ENCODE results near the gene LRMDA.

Gene LRMDA

GRCh38 chr10:76436401-76436811 is 1005.0 kb downstream of the LRMDA start:
- Mint-ChIP-seq H3K4me1 (no peaks in the 10 kb centered on the region), H3K9me3 (no peaks in the 10 kb centered on the region), H3K27me3 (no peaks in the 10 kb centered on the region), H3K27ac (no peak overlapping the region), H3K4me3 (no peak overlapping the region)
- DNase-seq (no peak), ATAC-seq (no peak)

GRCh38 chr10:76436981-76437380 is 1005.6 kb downstream of the LRMDA start:
- no peaks in the 10 kb centered on the region for H3K4me1 Mint-ChIP-seq
- H3K27me3 Mint-ChIP-seq, result no peaks in the 10 kb centered on the region
- no peak overlapping the region for H3K4me3 Mint-ChIP-seq
- no peaks in the 10 kb centered on the region for H3K9me3 Mint-ChIP-seq
- H3K27ac Mint-ChIP-seq, result no peak overlapping the region
- no peak for DNase-seq
- ATAC-seq, result no peak

GRCh38 chr10:76440426-76440825 is 1009.0 kb downstream of the LRMDA start:
- Mint-ChIP-seq H3K4me3 (no peak overlapping the region), H3K9me3 (no peaks in the 10 kb centered on the region), H3K27me3 (no peaks in the 10 kb centered on the region), H3K4me1 (no peaks in the 10 kb centered on the region), H3K27ac (no peak overlapping the region)
- no peak for ATAC-seq
- DNase-seq, result no peak

GRCh38 chr10:76442113-76442512 is 1010.7 kb downstream of the LRMDA start:
- Mint-ChIP-seq H3K27me3 (no peaks in the 10 kb centered on the region), H3K4me1 (no peaks in the 10 kb centered on the region), H3K9me3 (no peaks in the 10 kb centered on the region), H3K27ac (no peak overlapping the region), H3K4me3 (no peak overlapping the region)
- ATAC-seq (no peak), DNase-seq (no peak)

GRCh38 chr10:76444034-76444800 is 1012.8 kb downstream of the LRMDA start:
- ATAC-seq (no peak), DNase-seq (no peak)
- H3K27me3 Mint-ChIP-seq, result no peaks in the 10 kb centered on the region
- no peak overlapping the region for H3K27ac Mint-ChIP-seq
- H3K4me3 Mint-ChIP-seq, result no peak overlapping the region
- no peaks in the 10 kb centered on the region for H3K4me1 Mint-ChIP-seq
- no peaks in the 10 kb centered on the region for H3K9me3 Mint-ChIP-seq

GRCh38 chr10:76447578-76447977 is 1016.2 kb downstream of the LRMDA start:
- H3K9me3 Mint-ChIP-seq, result no peaks in the 10 kb centered on the region
- ATAC-seq (no peak), DNase-seq (no peak)
- no peaks in the 10 kb centered on the region for H3K4me1 Mint-ChIP-seq
- H3K27me3 Mint-ChIP-seq, result no peaks in the 10 kb centered on the region
- no peak overlapping the region for H3K27ac Mint-ChIP-seq
- H3K4me3 Mint-ChIP-seq, result no peak overlapping the region

GRCh38 chr10:76451911-76452310 is 1020.5 kb downstream of the LRMDA start:
- Mint-ChIP-seq H3K27me3 (no peaks in the 10 kb centered on the region), H3K4me3 (no peak overlapping the region), H3K27ac (no peak overlapping the region), H3K4me1 (no peaks in the 10 kb centered on the region), H3K9me3 (peaks cover 0 to 5% of the 10 kb centered on the region in 2 donors)
- ATAC-seq, result no peak
- DNase-seq, result no peak

- Mint-ChIP-seq H3K4me3 (no peak overlapping the region), H3K27ac (no peak overlapping the region), H3K9me3 (peaks cover 0 to 5% of the 10 kb centered on the region in 2 donors), H3K27me3 (no peaks in the 10 kb centered on the region), H3K4me1 (no peaks in the 10 kb centered on the region)
- ATAC-seq (no peak), DNase-seq (no peak)
These were observed 1021.9 kb downstream of the LRMDA start for GRCh38 chr10:76453332-76453731.

- no peaks in the 10 kb centered on the region for H3K4me1 Mint-ChIP-seq
- no peak overlapping the region for H3K27ac Mint-ChIP-seq
These were observed 1022.6 kb downstream of the LRMDA start for GRCh38 chr10:76453997-76454396.

GRCh38 chr10:76454506-76455140 is 1023.2 kb downstream of the LRMDA start:
- H3K9me3 Mint-ChIP-seq, result peaks cover 0 to 5% of the 10 kb centered on the region in 2 donors
- H3K27ac Mint-ChIP-seq, result no peak overlapping the region
- no peaks in the 10 kb centered on the region for H3K27me3 Mint-ChIP-seq
- H3K4me3 Mint-ChIP-seq, result no peak overlapping the region
- H3K4me1 Mint-ChIP-seq, result no peaks in the 10 kb centered on the region
- ATAC-seq (no peak), DNase-seq (no peak)

More at GRCh38 chr10:76453997-76454396, 1022.6 kb downstream of the LRMDA start:
- ATAC-seq (no peak), DNase-seq (no peak)
- no peaks in the 10 kb centered on the region for H3K27me3 Mint-ChIP-seq
- no peak overlapping the region for H3K4me3 Mint-ChIP-seq
- H3K9me3 Mint-ChIP-seq, result peaks cover 0 to 5% of the 10 kb centered on the region in 2 donors

GRCh38 chr10:76456197-76456596 is 1024.8 kb downstream of the LRMDA start:
- peaks cover 0 to 5% of the 10 kb centered on the region in 2 donors for H3K9me3 Mint-ChIP-seq
- no peak overlapping the region for H3K27ac Mint-ChIP-seq
- no peaks in the 10 kb centered on the region for H3K27me3 Mint-ChIP-seq
- ATAC-seq (no peak), DNase-seq (no peak)
- H3K4me1 Mint-ChIP-seq, result no peaks in the 10 kb centered on the region
- no peak overlapping the region for H3K4me3 Mint-ChIP-seq

GRCh38 chr10:76459016-76459730 is 1027.7 kb downstream of the LRMDA start:
- DNase-seq (no peak), ATAC-seq (no peak)
- Mint-ChIP-seq H3K27ac (no peak overlapping the region), H3K9me3 (peaks cover 0 to 1% of the 10 kb centered on the region in 2 donors), H3K4me3 (no peak overlapping the region), H3K4me1 (no peaks in the 10 kb centered on the region), H3K27me3 (no peaks in the 10 kb centered on the region)

GRCh38 chr10:76461024-76461423 is 1029.6 kb downstream of the LRMDA start:
- H3K4me1 Mint-ChIP-seq, result no peaks in the 10 kb centered on the region
- H3K27me3 Mint-ChIP-seq, result no peaks in the 10 kb centered on the region
- DNase-seq (no peak), ATAC-seq (no peak)
- no peak overlapping the region for H3K4me3 Mint-ChIP-seq
- no peaks in the 10 kb centered on the region for H3K9me3 Mint-ChIP-seq
- no peak overlapping the region for H3K27ac Mint-ChIP-seq

GRCh38 chr10:76463111-76463510 is 1031.7 kb downstream of the LRMDA start:
- Mint-ChIP-seq H3K4me3 (no peak overlapping the region), H3K4me1 (no peaks in the 10 kb centered on the region), H3K9me3 (no peaks in the 10 kb centered on the region), H3K27ac (no peak overlapping the region), H3K27me3 (no peaks in the 10 kb centered on the region)
- DNase-seq (no peak), ATAC-seq (no peak)

- ATAC-seq, result no peak
- Mint-ChIP-seq H3K4me3 (no peak overlapping the region), H3K27me3 (no peaks in the 10 kb centered on the region), H3K9me3 (no peaks in the 10 kb centered on the region), H3K4me1 (no peaks in the 10 kb centered on the region), H3K27ac (no peak overlapping the region)
- no peak for DNase-seq
These were observed 1035.5 kb downstream of the LRMDA start for GRCh38 chr10:76466836-76467503.

- ATAC-seq (no peak), DNase-seq (no peak)
- H3K4me3 Mint-ChIP-seq, result no peak overlapping the region
- H3K27ac Mint-ChIP-seq, result no peak overlapping the region
- no peaks in the 10 kb centered on the region for H3K4me1 Mint-ChIP-seq
- H3K27me3 Mint-ChIP-seq, result no peaks in the 10 kb centered on the region
- H3K9me3 Mint-ChIP-seq, result peaks cover 0 to 6% of the 10 kb centered on the region in 2 donors
These were observed 1038.3 kb downstream of the LRMDA start for GRCh38 chr10:76469675-76470074.

Data from stimulated activated naive CD8-positive, alpha-beta T cell treated with anti-CD3 and anti-CD28 coated beads, Interleukin-15, amount 100 ng/mL, for 72 hours (primary cell).